HG03066 (cell line): ENCODE data around the gene DMBT1.

Source experiments
- ATAC-seq: cut with Tn5 transposase; IDR thresholded peaks from one replicate; pipeline ENCODE4 v1.9.1; 2021; ENCODE audit warnings: low read depth; ENCODE audit not compliant: unreplicated experiment

DMBT1 gene

GRCh38 chr10:122664501-122664900 is 103.9 kb downstream of the DMBT1 start:
- no peak for ATAC-seq

DNA sequence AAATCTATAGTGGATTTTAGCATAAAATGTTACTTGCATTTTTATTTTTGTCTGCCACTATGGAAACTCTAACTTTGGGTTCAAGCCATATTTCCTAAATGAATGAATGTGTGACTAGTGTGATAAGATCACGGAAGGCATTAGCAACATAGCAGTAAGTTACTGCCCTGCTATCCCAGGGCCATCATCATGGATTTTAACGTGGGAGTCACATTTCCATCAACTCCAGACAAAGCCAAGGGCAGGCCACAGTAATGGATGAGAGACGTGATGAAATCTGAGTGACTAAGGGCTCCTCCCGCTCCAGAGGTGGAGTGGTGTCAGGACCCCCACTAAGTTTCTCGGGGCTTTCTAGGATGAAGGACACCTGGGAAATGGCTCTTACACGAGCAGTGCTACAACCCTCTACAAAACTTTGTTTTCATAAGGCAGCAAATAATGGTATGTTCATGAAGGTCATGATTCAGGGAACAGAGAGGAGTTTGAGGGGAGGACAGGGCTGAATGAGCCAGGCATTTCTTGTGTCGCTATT is 104.8 kb downstream of the DMBT1 start:
- no peak for ATAC-seq

DNA sequence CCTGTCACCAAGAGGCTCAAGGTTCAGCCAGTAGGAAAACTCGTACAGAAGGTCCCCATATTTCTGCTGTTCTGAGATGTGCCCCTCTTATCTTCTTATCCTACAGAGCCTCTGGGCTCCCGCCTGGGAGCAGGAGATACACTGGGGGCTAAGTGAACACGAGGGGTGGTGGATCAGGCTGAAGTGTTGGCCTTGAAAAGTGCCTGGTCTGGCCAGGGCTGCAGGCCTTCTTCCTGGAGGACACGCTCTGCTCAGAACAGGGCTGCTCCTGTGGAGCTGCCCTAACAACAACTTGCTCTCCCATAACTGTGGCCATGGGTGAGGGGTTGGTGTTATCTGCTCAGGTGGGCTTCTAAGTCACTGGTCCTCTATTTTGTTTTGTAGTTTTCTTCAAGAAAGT is 105.4 kb downstream of the DMBT1 start:
- no peak for ATAC-seq

DNA sequence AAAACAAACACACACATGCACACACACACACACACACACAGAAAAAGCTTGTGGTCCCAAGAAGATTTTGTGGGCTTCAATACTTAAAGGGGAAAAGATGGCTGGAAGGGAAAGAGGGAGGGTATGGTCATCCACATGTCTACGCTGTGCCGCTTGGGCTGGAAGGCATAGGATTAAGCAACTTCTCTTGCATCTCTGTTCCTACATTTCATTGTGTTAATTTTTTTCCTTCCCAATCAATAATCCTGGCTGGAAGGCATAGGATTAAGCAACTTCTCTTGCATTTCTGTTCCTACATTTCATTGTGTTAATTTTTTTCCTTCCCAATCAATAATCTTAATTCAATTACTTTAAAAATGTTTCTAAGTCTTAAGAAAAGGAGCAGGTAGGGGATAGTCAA is 108.5 kb downstream of the DMBT1 start:
- no peak for ATAC-seq

DNA sequence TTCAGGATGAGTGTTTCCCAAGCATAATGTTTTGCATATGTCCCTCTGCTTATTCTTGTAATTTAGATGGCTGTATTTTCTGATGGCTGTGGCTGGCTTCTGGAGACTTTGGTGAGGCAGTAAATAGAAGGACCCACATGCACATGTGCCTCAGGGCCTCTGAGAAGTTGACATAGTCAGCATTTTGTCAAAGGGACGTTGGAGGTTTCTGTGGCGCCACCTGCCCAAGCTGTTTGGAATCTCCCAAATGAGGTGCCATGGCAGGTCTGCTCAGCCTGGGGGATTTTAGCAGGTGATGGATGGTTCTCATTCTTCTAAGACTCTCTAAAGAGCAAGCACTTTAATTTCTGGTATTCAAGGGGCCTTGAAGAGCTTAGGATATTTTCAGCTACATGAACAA is 109.3 kb downstream of the DMBT1 start:
- no peak for ATAC-seq

DNA sequence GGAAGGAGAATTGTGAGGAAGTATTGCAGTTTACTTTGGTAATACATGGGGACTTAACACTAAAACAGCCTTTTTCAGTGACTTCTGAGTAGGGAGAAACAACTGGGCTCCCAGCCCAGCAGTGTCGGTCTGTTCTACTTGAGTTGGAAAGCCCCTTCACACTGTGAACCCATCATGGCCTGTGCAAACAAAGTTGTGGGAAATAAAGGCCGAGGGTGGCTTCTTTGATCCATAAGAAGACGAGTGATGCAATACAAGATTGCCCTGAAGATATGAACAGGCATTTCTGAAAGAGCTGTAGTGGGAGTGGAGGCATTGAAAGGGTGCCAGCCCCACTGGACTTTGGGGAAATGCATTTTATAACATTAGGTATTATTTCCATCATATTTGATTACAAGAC is 110.8 kb downstream of the DMBT1 start:
- no peak for ATAC-seq

DNA sequence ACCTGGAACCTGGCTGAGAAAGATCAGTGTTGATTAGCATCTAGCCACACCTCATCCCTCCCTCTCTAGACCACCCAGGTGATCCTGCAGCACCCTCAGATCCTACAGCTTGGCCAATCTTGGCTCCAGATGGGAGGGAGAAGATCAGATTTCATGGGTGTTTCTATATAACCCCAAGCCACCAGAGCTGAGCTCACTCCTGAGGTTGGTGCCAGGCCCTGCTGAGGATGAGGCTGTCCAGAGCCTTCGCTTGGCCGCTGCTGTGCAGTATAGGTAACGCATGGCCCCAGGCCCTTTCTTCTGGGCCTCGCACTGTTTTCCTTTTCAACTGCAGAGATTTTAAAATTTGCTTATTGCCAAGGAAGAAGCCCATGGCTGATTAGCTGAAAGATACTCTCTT is 112.1 kb downstream of the DMBT1 start:
- no peak for ATAC-seq

GRCh38 chr10:122673269-122673668 is 112.7 kb downstream of the DMBT1 start:
- no peak for ATAC-seq

- no peak for ATAC-seq
Observed at GRCh38 chr10:122673731-122674130, 113.2 kb downstream of the DMBT1 start.

DNA sequence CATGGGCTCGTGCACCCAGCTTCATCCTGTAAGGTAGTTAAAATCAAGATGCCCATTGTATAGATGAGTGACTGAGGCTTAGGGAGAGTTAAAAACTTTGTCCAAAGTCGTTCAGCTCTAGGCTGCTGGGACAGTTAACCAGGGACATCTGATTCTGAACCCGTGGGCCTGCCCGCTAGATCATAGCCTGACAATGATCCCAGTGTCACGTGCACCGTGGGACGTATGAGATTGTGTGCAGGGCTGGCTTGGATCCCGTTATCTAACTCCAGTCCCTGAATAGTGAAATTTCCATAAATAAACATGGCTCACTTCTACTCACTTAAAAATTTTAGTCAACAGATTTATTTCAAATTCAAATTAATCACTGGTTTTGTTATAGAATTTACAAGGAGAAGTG is 114.2 kb downstream of the DMBT1 start:
- ATAC-seq, result no peak

GRCh38 chr10:122675278-122675677 is 114.7 kb downstream of the DMBT1 start:
- ATAC-seq, result no peak

DNA sequence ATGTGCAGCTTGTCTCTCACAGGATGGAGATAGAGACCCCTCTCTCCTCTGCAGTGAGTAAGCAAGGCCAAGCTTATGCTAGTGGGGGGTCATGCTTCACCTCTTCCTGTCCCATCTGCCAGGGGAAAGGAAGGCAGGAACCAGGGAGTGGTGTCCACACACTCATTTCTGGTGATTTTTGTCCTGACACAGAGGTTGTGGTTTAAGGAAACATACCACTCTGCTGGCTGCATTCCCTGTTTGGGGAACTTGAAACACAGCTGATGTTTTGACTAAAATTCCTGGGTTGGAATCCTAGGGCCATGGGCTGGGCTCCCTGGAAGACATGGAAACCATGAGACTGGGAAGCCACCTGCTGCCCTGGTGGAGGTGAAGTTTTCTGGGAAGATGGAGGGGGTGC is 117.7 kb downstream of the DMBT1 start:
- ATAC-seq, result no peak

DNA sequence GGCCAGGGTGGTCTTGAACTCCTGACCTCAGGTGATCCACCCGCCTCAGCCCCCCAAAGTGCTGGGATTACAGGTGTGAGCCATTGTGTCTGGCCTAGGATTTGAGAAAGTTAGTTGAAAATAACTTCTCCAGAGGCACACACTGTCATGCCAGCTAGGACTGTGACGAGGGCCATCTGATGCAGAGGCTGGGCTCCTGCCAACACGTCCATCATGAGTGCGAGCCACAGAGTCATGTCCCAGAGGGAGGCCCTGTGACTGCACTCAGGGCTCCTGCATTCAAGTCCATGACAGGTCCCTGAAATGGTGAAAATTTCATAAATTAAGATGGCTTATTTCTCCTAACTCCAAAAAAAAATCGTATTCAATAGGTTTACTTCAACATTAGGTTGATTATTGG is 122.0 kb downstream of the DMBT1 start:
- no peak for ATAC-seq

GRCh38 chr10:122688293-122688989 is 127.9 kb downstream of the DMBT1 start:
- ATAC-seq, result no peak

GRCh38 chr10:122689146-122689820 is 128.7 kb downstream of the DMBT1 start:
- ATAC-seq, result no peak

DNA sequence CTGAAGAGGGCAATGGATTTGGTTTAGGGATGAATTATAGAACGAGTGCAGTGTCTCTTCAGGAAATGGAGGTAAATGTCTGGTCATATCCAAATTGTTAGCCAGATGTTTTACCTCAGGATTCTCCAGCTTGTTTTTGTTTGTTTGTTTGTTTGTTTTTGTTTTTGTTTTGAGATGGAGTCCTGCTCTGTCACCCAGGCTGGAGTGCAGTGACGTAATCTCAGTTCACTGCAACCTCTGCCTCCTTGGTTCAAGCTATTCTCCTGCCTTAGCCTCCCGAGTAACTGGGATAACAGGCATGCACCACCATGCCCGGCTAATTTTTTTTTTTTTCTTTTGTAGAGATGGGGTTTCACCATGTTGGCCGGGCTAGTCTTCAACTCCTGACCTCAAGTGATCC is 132.2 kb downstream of the DMBT1 start:
- no peak for ATAC-seq
